Measurements from ENCODE around the gene RMDN2. TPM values are rescaled to one million over a fixed set of nuclear protein-coding genes. Genes with fewer than 3 reads are reported as not detected.

RMDN2 gene
- total and polyA plus RNA-seq, 2 experiments from 2014 or later = 3.4 to 3.6 TPM

DNA sequence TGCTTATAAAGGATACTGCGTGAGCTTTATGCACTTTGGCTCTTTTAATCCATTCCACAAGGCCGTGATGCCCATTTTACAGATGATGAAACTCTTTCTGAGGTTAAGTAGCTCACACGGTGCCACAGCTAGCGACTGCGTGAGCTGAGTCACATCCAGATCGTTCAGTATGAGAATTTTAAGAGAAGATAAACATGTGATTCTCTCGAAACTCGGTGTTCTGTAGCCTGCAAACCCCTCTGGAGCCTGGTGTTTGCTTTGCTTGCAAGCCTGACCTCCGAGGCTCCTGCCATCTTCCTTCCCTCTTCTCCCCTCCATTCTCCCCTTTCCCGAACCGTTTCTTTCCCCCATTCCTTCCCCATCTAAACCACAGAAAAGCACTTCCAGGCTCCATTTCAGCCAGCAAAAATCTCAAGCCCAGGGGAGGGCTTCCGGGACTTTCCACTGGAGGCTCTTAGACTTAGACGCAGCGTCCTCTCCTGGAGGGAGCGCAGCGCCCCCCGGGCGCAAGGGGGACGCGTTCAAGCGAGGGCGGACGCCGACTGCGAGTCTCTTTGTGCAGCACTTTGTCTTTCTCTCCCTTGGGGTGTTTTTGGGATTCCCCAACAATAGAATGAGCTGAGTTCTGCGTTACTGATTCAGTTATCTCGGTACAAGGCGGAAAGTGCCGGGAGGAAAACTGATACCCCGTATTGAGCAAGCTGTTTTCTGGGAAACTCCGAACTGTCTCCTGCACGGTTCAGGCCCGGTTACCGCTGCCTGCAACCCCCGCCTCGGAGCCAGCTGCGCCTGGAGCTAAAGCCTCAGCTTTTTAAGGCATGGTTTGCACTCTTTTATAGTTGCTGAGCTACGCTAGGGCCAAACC, 112.9 kb downstream of the RMDN2 start:
- Mint-ChIP-seq H3K27ac (no peak overlapping the region), H3K36me3 (ENCODE audit: low read depth) (no peaks in the 10 kb centered on the region), H3K27me3 (ENCODE audit: insufficient read depth, low read depth, poor library complexity) (peaks cover 15% of the 10 kb centered on the region), H3K4me1 (peaks cover 7% of the 10 kb centered on the region; the same call in 2 of the 3 replicates), H3K4me3 (peak overlapping the region; percentile 51), H3K9me3 (no peaks in the 10 kb centered on the region)
- Histone ChIP-seq H4K20me1 (replicated peaks; ENCODE audit: insufficient read depth) (no peaks in the 10 kb centered on the region), H3F3A (replicated peaks; ENCODE audit: low read depth) (peaks cover 8% of the 10 kb centered on the region; the same call in 1 of the 2 replicates), H3K27ac (ENCODE audit: low read depth) (no peak overlapping the region), H3K36me3 (ENCODE audit: insufficient read depth) (no peaks in the 10 kb centered on the region), H3K27me3 (ENCODE audit: insufficient read depth) (peaks cover 27% of the 10 kb centered on the region), H2AFZ (peak overlapping the region; percentile 99), H3K79me2 (replicated peaks; ENCODE audit: insufficient read depth) (no peaks in the 10 kb centered on the region), H3K9me2 (ENCODE audit: insufficient read depth) (no peaks in the 10 kb centered on the region), H3K4me1 (ENCODE audit: insufficient read depth) (peaks cover 13% of the 10 kb centered on the region; the same call in 1 of the 2 replicates), H3K4me2 (peak overlapping the region; percentile 75), H3K4me3 (peak overlapping the region; percentile 47)
- DNase-seq (ENCODE audit: low spot score) (peak; percentile 86), ATAC-seq (peak; percentile 96)
- TF ChIP-seq CTCF (conservative IDR thresholded peaks at IDR 0.05; ENCODE audit: low read depth in 2 of 2) (peak; percentile 57 to 67), ETS1 (IDR thresholded peaks at IDR 0.05) (no peak), NANOG (IDR thresholded peaks at IDR 0.05; ENCODE audit: borderline replicate concordance) (no peak)
- TF ChIP-seq, protein P1, sequence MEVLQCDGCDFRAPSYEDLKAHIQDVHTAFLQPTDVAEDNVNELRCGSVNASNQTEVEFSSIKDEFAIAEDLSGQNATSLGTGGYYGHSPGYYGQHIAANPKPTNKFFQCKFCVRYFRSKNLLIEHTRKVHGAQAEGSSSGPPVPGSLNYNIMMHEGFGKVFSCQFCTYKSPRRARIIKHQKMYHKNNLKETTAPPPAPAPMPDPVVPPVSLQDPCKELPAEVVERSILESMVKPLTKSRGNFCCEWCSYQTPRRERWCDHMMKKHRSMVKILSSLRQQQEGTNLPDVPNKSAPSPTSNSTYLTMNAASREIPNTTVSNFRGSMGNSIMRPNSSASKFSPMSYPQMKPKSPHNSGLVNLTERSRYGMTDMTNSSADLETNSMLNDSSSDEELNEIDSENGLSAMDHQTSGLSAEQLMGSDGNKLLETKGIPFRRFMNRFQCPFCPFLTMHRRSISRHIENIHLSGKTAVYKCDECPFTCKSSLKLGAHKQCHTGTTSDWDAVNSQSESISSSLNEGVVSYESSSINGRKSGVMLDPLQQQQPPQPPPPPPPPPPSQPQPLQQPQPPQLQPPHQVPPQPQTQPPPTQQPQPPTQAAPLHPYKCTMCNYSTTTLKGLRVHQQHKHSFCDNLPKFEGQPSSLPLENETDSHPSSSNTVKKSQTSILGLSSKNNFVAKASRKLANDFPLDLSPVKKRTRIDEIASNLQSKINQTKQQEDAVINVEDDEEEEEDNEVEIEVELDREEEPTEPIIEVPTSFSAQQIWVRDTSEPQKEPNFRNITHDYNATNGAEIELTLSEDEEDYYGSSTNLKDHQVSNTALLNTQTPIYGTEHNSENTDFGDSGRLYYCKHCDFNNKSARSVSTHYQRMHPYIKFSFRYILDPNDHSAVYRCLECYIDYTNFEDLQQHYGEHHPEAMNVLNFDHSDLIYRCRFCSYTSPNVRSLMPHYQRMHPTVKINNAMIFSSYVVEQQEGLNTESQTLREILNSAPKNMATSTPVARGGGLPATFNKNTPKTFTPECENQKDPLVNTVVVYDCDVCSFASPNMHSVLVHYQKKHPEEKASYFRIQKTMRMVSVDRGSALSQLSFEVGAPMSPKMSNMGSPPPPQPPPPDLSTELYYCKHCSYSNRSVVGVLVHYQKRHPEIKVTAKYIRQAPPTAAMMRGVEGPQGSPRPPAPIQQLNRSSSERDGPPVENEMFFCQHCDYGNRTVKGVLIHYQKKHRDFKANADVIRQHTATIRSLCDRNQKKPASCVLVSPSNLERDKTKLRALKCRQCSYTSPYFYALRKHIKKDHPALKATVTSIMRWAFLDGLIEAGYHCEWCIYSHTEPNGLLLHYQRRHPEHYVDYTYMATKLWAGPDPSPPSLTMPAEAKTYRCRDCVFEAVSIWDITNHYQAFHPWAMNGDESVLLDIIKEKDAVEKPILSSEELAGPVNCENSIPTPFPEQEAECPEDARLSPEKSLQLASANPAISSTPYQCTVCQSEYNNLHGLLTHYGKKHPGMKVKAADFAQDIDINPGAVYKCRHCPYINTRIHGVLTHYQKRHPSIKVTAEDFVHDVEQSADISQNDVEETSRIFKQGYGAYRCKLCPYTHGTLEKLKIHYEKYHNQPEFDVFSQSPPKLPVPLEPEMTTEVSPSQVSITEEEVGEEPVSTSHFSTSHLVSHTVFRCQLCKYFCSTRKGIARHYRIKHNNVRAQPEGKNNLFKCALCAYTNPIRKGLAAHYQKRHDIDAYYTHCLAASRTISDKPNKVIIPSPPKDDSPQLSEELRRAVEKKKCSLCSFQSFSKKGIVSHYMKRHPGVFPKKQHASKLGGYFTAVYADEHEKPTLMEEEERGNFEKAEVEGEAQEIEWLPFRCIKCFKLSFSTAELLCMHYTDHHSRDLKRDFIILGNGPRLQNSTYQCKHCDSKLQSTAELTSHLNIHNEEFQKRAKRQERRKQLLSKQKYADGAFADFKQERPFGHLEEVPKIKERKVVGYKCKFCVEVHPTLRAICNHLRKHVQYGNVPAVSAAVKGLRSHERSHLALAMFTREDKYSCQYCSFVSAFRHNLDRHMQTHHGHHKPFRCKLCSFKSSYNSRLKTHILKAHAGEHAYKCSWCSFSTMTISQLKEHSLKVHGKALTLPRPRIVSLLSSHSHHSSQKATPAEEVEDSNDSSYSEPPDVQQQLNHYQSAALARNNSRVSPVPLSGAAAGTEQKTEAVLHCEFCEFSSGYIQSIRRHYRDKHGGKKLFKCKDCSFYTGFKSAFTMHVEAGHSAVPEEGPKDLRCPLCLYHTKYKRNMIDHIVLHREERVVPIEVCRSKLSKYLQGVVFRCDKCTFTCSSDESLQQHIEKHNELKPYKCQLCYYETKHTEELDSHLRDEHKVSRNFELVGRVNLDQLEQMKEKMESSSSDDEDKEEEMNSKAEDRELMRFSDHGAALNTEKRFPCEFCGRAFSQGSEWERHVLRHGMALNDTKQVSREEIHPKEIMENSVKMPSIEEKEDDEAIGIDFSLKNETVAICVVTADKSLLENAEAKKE (CRISPR knock-in tag; IDR thresholded peaks at IDR 0.05) = no peak

Measured in GM23338 (cell line).